Vagina (tissue), 2 donors: ENCODE results near the gene PMS2. TPM values are rescaled to one million over a fixed set of nuclear protein-coding genes. Genes with fewer than 3 reads are reported as not detected.
"Not testable (repeated sequence)": the region's sequence is repeated elsewhere in the genome, so short reads cannot be mapped to it uniquely, and the experiment has no call there.

Experiments used
- DNase-seq, 2 donors: peaks; one replicate each; pipeline ENCODE4 v3.0.0-alpha.2; 2017; ENCODE audit errors: extremely low spot score in 2 of 2
- H3K27ac ChIP-seq: fragments of 200-600 bp; sonication (generic); one replicate; pipeline ENCODE4 v1.5.1; 2019
- H3K27me3 ChIP-seq: fragments of 200-600 bp; sonication (generic); one replicate; pipeline ENCODE4 v1.5.1; 2019
- H3K36me3 ChIP-seq, 2 donors: fragments of 200-600 bp; sonication (generic); one replicate each; pipeline ENCODE4 v1.5.1; 2017 to 2019
- H3K4me1 ChIP-seq: fragments of 200-600 bp; sonication (generic); one replicate; pipeline ENCODE4 v1.5.1; 2019
- H3K4me3 ChIP-seq, 2 donors: fragments of 200-600 bp; sonication (generic); 1 replicate in 1 of 2; 2 replicates in 1 of 2; pipeline ENCODE4 v1.5.1; 2016 to 2019
- H3K9me3 ChIP-seq: fragments of 200-600 bp; sonication (generic); one replicate; pipeline ENCODE4 v1.5.1; 2019
- intact Hi-C: fragments of 100-400 bp; cut with DNase I; formaldehyde crosslinking; loops from one replicate; pipeline ENCODE4 v1.15.1; 2023
- small RNA-seq: library from RNA; depleted of rRNA; stranded (forward); fragments of <200 nt; gene quantifications from one replicate; pipeline ENCODE3, GENCODE V24; 2016
- total RNA-seq: library from RNA; depleted of rRNA; stranded (reverse); fragments of >200 nt; gene quantifications from one replicate; pipeline ENCODE4 v1.2.3, GENCODE V29; 2016

The PMS2 gene
- total RNA-seq, 1 donor from 2014 or later, result 15.2 TPM

DNA sequence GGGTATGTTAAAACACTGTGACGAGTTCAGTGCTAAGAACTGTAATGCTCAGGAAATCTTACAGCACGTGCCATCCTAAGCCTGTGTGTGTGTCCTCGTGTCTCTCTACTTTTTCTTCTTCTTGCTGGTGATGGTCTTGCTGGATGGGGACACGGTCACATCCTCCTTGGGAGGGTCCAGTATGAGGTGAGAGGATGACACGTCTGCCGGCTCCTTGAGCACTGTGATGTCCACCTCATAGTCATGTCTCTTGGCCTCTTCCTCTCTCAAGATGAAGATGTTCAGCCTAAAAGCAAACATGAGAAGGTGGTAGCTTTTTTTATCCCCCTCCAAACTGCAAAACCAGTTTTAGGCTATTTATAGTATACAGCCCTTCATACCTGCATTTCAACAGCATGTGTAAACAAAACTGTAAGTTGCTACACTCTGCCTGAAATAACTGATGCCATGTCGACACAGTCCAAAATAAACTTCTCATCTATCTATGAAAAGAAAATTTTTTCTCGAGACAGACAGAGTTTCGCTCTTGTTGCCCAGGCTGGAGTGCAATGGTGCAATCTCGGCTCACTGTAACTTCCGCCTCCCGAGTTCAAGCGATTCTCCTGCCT, 82.5 kb downstream of the PMS2 start:
- H3K27ac ChIP-seq, H3K36me3 ChIP-seq, H3K4me3 ChIP-seq, H3K9me3 ChIP-seq, DNase-seq, H3K27me3 ChIP-seq, intact Hi-C loops, H3K4me1 ChIP-seq: not testable (repeated sequence)

DNA sequence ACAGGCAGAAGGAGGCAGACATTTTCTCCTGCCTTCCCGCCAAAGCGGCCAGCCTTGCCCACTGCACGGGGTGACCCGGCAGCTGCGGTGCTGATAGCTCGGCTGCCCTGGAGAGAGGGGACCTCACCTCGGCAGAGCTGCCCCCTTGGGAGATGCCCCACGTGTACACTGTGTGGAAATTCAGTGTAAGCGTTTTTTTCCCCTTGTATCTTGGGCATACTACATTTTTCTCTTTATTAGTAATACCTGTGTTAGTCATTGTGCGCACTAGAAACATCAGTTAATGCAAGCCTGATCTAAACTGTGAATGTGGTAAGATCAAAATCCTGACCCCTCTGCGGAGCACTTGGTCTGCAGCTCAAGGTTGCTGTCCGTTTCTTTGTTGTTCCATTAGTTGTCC, 84.2 kb downstream of the PMS2 start:
- H3K27me3 ChIP-seq, H3K9me3 ChIP-seq, H3K4me1 ChIP-seq, DNase-seq, H3K36me3 ChIP-seq, H3K27ac ChIP-seq, H3K4me3 ChIP-seq, intact Hi-C loops: not testable (repeated sequence)

DNA sequence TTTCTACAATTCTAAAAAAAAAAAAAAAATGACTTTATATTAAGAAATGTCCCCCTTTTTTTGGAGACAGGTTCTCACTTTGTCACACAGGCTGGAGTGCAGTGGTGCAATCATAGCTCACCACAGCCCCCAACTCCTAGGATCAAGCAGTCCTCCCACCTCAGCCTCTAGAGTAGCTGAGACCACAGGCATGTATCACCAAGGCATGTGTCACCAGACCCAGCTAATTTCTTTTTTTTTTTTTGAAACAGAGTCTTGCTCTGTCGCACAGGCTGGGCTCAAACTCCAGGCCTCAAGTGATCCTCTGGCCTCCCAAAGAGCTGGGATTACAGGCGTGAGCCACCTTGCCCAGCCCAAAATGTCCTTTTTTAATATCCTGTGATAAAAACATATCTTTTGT, 84.7 kb downstream of the PMS2 start:
- intact Hi-C loops, H3K27ac ChIP-seq, H3K27me3 ChIP-seq, H3K4me1 ChIP-seq, DNase-seq, H3K36me3 ChIP-seq, H3K4me3 ChIP-seq, H3K9me3 ChIP-seq: not testable (repeated sequence)

Small RNA genes within 50 kb of the gene (small RNA-seq; reads per million reads assigned to genes)
- gene RF00019 (not detected), gene RNU6-218P (not detected), gene SNORA80D (1.0 reads per million, percentile 21 among the genes with 10 or more reads in this experiment)

Other genes starting within 250 kb of the PMS2 start
- 27.7 TPM for gene RNF216, start 227.4 kb downstream of the PMS2 start, total RNA-seq
- gene OCM, start 128.3 kb downstream of the PMS2 start, total RNA-seq, result not detected
- gene CCZ1, start 110.3 kb downstream of the PMS2 start, total RNA-seq, result 39.3 TPM
- gene RSPH10B, start 38.4 kb downstream of the PMS2 start, total RNA-seq, result not detected
- 38.1 TPM for gene AIMP2, start 223 bp upstream of the PMS2 start, total RNA-seq
- gene ANKRD61, start 22.3 kb upstream of the PMS2 start, total RNA-seq, result not detected
- gene EIF2AK1, start 50.1 kb upstream of the PMS2 start, total RNA-seq, result 67.3 TPM
- gene USP42, start 95.9 kb upstream of the PMS2 start, total RNA-seq, result 12.3 TPM